ENCODE data around the gene CAMK1D.

- TF ChIP-seq CTCF (IDR thresholded peaks at IDR 0.05) (no peak), POLR2A (IDR thresholded peaks at IDR 0.05) (no peak)
Measured at GRCh38 chr10:12799144-12799543, 449.8 kb downstream of the CAMK1D start.

Measured in heart left ventricle (tissue), 13 donors.